Stimulated activated CD4-positive, alpha-beta T cell treated with anti-CD3 and anti-CD28 coated beads, Interleukin-12 subunit alpha, Interleukin-12 subunit beta, amount 100 ng/mL, for 48 hours (primary cell): ENCODE data around the gene ULK4.

ENCODE experiments used
- DNase-seq, 3 donors: peaks; one replicate each; pipeline ENCODE4 v3.0.0-alpha.2; 2020; ENCODE audit warnings: low read depth in 2 of 3, low spot score in 1 of 3

The ULK4 gene

GRCh38 chr3:41370307-41370706 is 591.6 kb downstream of the ULK4 start:
- no peak for DNase-seq

DNA sequence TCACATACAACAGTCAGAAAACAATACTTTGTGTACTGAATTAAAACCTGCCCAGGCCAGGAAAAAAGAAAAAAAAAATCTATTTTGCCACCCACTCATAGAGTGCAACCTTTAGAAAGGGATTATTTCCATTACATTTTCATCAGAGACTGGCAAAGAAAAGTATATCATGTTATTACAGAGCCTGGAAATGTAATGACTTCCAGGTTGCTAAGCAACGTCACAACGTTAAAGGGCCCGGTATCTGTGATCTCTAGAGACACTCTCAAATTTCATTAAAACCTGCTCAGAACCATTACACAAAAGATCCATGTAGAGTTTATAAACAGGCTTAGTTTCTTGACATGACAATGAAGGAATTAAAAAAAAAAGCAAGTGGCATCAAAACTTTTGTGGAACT is 592.1 kb downstream of the ULK4 start:
- DNase-seq, result no peak

DNA sequence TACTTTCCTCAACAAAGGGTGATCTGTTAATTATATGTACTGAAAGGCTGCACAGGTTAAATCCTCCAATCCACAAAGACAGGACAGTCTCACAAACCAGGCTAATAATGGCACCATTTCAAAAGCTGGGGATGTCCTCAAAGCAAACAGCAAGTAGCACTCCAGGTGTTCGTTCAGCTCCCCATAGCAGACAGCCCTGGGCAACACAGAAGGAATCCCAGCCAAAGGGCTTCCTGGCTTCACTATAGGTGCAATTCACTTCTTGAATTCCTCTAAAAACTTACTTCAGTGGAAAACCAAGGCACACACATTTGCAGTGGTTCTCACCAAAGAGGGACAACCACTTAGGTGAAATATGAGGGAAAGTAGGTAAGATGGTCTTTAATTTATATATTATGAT is 595.9 kb downstream of the ULK4 start:
- no peak for DNase-seq

DNA sequence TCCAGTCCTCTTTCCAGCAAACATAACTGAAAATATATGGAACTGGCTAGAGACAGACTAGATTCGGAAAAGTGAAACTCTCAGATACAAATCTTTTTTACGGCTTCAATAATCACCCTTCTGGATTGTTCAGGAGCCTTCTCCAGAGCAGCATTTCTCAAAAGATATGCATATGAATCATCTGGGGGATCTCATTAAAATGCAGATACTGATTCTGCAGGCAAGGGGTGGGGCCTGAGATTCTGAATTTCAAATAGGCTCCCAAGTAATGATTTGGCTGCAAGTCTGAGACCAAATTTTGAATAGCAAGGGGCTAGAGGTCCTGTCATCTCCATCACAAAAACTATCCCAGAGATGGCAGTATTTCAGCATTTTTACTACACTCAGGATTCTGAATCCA is 597.2 kb downstream of the ULK4 start:
- no peak for DNase-seq

GRCh38 chr3:41363830-41364523 is 597.9 kb downstream of the ULK4 start:
- no peak for DNase-seq

- no peak for DNase-seq
Observed at GRCh38 chr3:41362638-41363559, 599.0 kb downstream of the ULK4 start.

GRCh38 chr3:41357271-41357670 is 604.6 kb downstream of the ULK4 start:
- no peak for DNase-seq

DNA sequence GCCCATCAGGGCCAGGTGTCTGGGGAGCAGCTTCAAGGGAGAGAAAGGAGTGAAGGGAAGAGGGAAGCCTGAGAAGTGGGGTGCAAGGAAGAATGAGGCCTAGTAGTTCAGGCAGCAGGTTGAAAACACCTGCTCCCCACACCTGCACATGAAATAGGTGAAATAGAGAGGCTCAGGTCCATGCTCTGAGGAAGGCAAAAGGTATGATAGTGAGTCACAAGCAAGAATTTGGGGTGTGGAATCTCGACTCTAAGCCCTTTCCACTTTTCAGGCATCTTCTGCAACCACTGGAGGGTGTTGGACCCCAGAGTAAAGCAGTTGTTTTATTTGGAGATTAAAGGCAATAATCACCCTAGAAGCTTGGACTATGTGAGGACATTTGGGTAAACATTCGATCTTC is 605.1 kb downstream of the ULK4 start:
- no peak for DNase-seq

- DNase-seq, result no peak
Observed at GRCh38 chr3:41352510-41352909, 609.4 kb downstream of the ULK4 start.

- DNase-seq, result no peak
Observed at GRCh38 chr3:41350441-41350840, 611.5 kb downstream of the ULK4 start.

- DNase-seq, result no peak
Observed at GRCh38 chr3:41348401-41348800, 613.5 kb downstream of the ULK4 start.

DNA sequence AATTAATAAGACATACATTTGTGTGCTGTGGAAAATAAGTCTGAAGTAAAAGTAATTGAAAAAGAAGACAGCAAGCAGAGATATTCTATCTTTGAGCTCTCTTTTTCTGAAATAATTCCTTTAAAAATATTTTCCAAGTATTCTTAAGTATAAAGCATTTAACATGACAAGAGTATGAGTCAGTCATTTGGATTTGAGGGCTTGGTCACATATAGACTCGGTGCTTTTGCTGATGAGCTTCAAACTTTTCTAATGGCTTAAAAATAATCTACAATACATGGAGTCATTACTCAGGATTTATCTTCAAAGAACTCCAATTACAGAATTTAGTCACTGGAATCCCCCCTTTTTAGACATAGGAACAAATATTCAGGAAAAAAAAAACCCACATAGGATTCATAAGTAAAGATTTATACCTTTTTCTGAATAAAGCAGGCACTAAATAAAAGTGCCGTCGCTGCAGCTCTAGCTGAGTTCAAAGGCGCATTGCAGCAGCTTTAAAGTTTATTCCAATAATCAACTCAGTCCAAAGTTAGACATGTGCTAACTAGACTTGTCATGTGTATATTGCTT is 615.1 kb downstream of the ULK4 start:
- DNase-seq, result no peak

- no peak for DNase-seq
Observed at GRCh38 chr3:41345788-41346187, 616.1 kb downstream of the ULK4 start.

- no peak for DNase-seq
Observed at GRCh38 chr3:41339758-41340157, 622.1 kb downstream of the ULK4 start.

GRCh38 chr3:41338276-41338675 is 623.6 kb downstream of the ULK4 start:
- DNase-seq, result no peak

DNA sequence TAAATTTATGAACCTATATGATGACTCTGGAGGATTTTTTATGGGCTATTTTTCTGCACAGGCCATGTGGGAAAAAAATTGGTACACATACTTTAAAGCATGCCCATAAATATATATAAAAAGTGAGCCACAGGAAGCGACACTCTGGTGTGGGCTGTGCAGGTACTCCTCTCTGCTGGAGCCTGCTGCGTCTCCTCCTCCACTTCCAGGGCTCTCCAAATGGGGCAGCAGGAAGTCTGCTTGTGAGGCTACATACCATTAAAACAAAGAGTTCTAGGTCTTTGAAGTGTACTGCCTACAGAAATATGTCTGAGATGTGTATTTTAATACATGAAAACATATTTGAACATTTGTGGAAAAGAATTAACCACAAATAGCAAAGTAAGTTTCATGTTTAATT is 627.5 kb downstream of the ULK4 start:
- DNase-seq, result no peak

GRCh38 chr3:41331041-41331440 is 630.9 kb downstream of the ULK4 start:
- DNase-seq, result no peak

DNA sequence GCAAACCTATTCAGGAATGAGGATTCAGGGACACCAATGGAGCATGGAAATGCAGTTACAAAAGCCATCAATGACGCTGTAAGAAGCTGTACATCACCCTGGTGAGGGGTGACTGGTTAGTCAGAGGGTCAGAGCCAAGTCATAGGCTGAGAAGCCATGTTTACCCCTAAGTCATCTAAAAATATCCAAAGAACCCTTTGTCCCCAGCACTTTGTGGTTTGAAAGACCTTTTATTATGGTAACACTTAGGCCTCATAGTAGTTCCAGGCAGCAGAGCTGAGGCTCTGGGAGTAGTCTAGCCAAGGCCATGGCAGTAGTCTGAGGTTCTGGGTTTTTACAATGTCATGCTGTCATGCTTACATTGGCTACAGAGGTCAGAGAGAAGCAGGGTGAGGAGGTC is 631.4 kb downstream of the ULK4 start:
- no peak for DNase-seq

DNA sequence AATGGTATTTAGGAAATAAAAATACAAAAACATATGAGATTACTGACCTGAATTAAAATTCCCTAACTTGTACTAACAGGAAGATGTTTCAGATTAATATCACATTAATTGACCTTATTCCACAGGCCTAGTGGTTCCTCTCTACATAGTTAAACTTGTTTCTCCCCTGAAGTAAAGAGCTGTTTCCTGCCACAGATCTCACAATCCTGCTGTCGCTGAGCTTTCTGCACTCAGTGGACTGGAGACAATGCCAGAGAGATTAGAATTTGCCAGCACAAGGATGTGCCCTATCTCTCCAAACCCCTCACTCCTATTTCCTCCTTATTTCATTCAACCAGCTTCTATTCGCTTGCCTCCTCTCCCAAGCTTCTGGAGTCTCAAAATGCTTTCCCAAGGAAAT is 632.0 kb downstream of the ULK4 start:
- DNase-seq, result no peak

DNA sequence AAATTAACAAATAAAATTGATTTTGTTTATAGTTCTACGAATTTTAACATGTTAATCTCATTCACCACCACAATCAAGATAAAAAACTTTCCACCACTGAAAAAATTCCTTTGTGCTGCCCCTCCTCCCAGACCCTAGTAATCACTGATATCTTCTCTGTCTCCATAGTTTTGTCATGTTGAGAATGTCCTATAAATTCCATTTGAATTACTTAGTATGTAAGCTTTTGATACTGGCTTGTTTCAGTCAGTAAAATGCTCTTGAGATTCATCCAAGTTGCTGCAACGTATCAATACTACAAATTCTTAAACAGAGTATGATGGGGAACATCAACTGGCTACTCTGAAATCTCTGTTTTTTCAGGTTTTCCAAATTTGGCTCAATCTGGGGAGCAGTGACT is 633.0 kb downstream of the ULK4 start:
- DNase-seq, result no peak

- no peak for DNase-seq
Observed at GRCh38 chr3:41327718-41328117, 634.2 kb downstream of the ULK4 start.

- DNase-seq, result no peak
Observed at GRCh38 chr3:41324156-41324475, 637.8 kb downstream of the ULK4 start.
